HL-60 (cell line): Measurements from ENCODE around the gene SCGB3A1.

Experiments used
- DNase-seq, 2 experiments: peaks; one replicate each; pipeline ENCODE4 v3.0.0-alpha.2; 2010 to 2020; ENCODE audit warnings: low read depth in 1 of 2, low spot score in 1 of 2
- H3K27ac ChIP-seq: fragments of 250-450 bp; sonication (Bioruptor Pico); replicated peaks from 2 replicates; pipeline ENCODE4 v1.5.1; 2020; ENCODE audit warnings: mild to moderate bottlenecking, moderate library complexity
- H3K27me3 ChIP-seq: fragments of 250-450 bp; sonication (Bioruptor Pico); 2 replicates; pipeline ENCODE4 v1.5.1; 2021; ENCODE audit warnings: mild to moderate bottlenecking, moderate library complexity; ENCODE audit not compliant: insufficient read depth, poor library complexity, severe bottlenecking
- H3K4me3 ChIP-seq: replicated peaks from 2 replicates; pipeline ENCODE4 v1.5.1; 2011; ENCODE audit warnings: mild to moderate bottlenecking, control low read depth, low read length; ENCODE audit not compliant: insufficient read depth
- GABPA ChIP-seq: IDR thresholded peaks from 2 replicates; pipeline ENCODE4 v1.6.1; 2012; ENCODE audit warnings: low read depth
- POLR2AphosphoS5 ChIP-seq: IDR thresholded peaks from 2 replicates; pipeline ENCODE4 v1.6.1; 2012; ENCODE audit warnings: low read depth
- SPI1 ChIP-seq: IDR thresholded peaks from 2 replicates; pipeline ENCODE4 v1.6.1; 2012; ENCODE audit warnings: low read depth, mild to moderate bottlenecking, borderline replicate concordance
- TF ChIP-seq, protein P1 (sequence below): IDR thresholded peaks from one replicate; pipeline ENCODE4 v1.5.1; 2011; ENCODE audit warnings: low read length, control low read depth, inconsistent platforms; ENCODE audit not compliant: insufficient read depth
- TF ChIP-seq, protein P2 (sequence below): IDR thresholded peaks from 2 replicates; pipeline ENCODE4 v1.6.1; 2012; ENCODE audit warnings: low read depth; ENCODE audit not compliant: insufficient replicate concordance

Gene SCGB3A1

DNA sequence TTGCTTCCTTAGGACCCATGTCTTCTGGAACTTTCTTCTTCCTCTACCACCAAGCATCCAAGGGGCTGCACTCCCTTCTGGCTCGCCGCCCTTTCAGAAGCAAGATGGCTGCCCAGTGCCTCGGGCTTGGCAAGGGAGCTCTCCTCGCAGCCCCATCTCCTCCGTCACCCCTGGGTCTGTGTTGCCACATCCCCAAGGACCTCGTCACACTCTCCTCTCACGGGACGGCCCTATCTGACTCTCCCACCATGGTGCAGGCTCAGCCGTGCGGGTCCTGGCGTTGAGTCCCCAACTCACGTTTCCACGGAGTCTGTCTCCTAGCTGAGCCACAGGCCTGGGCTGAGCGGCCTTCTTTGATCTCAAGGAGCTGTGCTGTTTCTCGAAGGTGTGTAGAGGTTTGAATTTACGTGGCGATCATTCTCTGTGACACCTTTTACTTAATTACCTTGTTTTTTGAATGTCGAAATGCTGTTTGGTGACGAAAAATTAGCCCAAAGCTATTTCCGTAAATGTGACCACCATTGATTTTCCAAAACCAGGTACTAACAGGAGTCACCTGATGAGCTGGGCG lies 15.0 kb upstream of the SCGB3A1 start:
- no peaks in the 10 kb centered on the region for H3K27me3 ChIP-seq
- no peak overlapping the region for H3K4me3 ChIP-seq
- no peak for DNase-seq
- no peak overlapping the region for H3K27ac ChIP-seq
- no peak for TF ChIP-seq GABPA
- TF ChIP-seq, protein P1, sequence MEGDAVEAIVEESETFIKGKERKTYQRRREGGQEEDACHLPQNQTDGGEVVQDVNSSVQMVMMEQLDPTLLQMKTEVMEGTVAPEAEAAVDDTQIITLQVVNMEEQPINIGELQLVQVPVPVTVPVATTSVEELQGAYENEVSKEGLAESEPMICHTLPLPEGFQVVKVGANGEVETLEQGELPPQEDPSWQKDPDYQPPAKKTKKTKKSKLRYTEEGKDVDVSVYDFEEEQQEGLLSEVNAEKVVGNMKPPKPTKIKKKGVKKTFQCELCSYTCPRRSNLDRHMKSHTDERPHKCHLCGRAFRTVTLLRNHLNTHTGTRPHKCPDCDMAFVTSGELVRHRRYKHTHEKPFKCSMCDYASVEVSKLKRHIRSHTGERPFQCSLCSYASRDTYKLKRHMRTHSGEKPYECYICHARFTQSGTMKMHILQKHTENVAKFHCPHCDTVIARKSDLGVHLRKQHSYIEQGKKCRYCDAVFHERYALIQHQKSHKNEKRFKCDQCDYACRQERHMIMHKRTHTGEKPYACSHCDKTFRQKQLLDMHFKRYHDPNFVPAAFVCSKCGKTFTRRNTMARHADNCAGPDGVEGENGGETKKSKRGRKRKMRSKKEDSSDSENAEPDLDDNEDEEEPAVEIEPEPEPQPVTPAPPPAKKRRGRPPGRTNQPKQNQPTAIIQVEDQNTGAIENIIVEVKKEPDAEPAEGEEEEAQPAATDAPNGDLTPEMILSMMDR: no peak
- TF ChIP-seq SPI1: no peak
- no peak for TF ChIP-seq POLR2AphosphoS5
- TF ChIP-seq, protein P2, sequence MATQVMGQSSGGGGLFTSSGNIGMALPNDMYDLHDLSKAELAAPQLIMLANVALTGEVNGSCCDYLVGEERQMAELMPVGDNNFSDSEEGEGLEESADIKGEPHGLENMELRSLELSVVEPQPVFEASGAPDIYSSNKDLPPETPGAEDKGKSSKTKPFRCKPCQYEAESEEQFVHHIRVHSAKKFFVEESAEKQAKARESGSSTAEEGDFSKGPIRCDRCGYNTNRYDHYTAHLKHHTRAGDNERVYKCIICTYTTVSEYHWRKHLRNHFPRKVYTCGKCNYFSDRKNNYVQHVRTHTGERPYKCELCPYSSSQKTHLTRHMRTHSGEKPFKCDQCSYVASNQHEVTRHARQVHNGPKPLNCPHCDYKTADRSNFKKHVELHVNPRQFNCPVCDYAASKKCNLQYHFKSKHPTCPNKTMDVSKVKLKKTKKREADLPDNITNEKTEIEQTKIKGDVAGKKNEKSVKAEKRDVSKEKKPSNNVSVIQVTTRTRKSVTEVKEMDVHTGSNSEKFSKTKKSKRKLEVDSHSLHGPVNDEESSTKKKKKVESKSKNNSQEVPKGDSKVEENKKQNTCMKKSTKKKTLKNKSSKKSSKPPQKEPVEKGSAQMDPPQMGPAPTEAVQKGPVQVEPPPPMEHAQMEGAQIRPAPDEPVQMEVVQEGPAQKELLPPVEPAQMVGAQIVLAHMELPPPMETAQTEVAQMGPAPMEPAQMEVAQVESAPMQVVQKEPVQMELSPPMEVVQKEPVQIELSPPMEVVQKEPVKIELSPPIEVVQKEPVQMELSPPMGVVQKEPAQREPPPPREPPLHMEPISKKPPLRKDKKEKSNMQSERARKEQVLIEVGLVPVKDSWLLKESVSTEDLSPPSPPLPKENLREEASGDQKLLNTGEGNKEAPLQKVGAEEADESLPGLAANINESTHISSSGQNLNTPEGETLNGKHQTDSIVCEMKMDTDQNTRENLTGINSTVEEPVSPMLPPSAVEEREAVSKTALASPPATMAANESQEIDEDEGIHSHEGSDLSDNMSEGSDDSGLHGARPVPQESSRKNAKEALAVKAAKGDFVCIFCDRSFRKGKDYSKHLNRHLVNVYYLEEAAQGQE: no peak

DNA sequence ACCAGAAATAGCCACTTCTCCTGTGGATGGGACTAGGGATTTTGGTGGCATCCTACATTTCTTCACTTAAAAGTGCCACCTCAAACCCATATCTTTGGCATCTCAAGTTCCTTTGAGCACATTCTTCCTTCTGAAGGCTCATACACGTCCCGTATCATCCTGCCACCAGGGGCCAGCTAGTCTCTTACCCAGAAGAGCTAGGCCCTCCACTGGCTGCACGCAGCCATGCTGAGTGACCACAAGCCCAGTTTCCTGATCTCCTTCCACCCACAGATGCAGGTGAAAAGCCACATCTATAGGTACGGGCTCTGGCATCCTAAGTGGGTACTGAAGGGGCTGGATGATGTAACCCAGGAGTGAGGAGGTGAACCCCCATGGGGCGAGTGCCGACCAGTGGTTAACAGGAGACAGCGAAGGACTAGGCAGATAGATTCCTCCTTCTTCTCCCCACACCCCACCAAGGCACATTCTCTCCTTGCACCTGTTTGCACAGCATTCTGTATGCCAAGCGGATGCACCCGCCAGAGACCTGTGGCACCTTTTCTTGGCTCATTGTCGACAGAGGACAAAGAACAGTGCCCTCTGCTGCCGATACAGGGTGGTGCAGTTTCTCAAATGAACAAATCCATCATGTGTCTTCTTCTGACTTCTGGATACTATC lies 14.4 kb upstream of the SCGB3A1 start:
- DNase-seq: peak; percentile 16 to 60
- Histone ChIP-seq H3K27me3 (no peaks in the 10 kb centered on the region), H3K27ac (no peak overlapping the region), H3K4me3 (no peak overlapping the region)
- no peak for TF ChIP-seq POLR2AphosphoS5
- TF ChIP-seq, protein P1: peak; percentile 74

DNA sequence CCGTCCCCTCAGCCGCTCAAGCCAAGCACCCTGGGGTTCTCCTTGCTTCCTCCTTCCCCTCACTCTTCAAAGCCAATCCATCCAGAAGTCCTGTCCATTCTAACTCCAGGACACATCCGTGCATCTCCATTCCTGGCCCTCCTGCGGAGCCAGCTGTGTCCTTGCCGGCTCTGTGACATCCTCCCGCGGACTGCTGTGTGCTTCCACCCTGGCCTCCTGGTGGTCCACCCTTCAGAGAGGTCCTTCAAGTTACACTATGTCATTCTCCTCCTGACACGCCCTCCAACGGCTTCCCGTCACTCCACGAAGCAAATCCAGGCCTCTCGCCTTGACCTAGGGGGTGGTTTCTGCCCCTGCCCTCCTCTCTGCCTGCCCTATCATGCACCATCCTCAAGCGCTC lies 13.0 kb upstream of the SCGB3A1 start:
- no peak for DNase-seq
- TF ChIP-seq, protein P2: no peak
- TF ChIP-seq SPI1 (no peak), POLR2AphosphoS5 (no peak), GABPA (no peak)
- TF ChIP-seq, protein P1: no peak
- no peaks in the 10 kb centered on the region for H3K27me3 ChIP-seq
- no peak overlapping the region for H3K27ac ChIP-seq
- no peak overlapping the region for H3K4me3 ChIP-seq
